ENCODE results near the gene CEACAM18. TPM values are rescaled to one million over a fixed set of nuclear protein-coding genes. Genes with fewer than 3 reads are reported as not detected.

The CEACAM18 gene
- total and polyA plus RNA-seq, 2 donors (not counting 3 experiments of a cell fraction or from before 2014, with no cell fraction given) = not detected

- no peak overlapping the region for H3K4me2 ChIP-seq (ENCODE audit: insufficient read depth, low read length)
- intact Hi-C loops (cut with micrococcal nuclease) (no loop called here), dilution Hi-C loops (cut with MboI; ENCODE audit: extremely low pct_ligation_motif_present, low sequenced_read_pairs) (no loop called here)
- H3K9ac ChIP-seq (replicated peaks; ENCODE audit: extremely low read depth, insufficient read depth, low read length) = no peak overlapping the region
- BruUV-seq (replicated peaks) = no TSS peak
- no peak for TF ChIP-seq CTCF (IDR thresholded peaks at IDR 0.05; ENCODE audit: extremely low read depth in 1 of 2, insufficient read depth in 1 of 2, low read depth in 1 of 2, low read length in 2 of 2)
- TF ChIP-seq EZH2 (IDR thresholded peaks at IDR 0.05; ENCODE audit: borderline replicate concordance, low read depth, low read length, severe bottlenecking) = no peak
- TF ChIP-seq POLR2AphosphoS5 (IDR thresholded peaks at IDR 0.05; ENCODE audit: insufficient read depth, low read depth, low read length) = no peak
- TF ChIP-seq JUN (IDR thresholded peaks at IDR 0.05; ENCODE audit: borderline replicate concordance, insufficient read depth, insufficient read length, low read depth) = no peak
- no peak for TF ChIP-seq MAX (IDR thresholded peaks at IDR 0.05; ENCODE audit: insufficient read depth, insufficient read length)
- no peak for TF ChIP-seq GATA2 (IDR thresholded peaks at IDR 0.05; ENCODE audit: insufficient read depth, insufficient read length, low read depth, low read length)
- DNase-seq (ENCODE audit: low read depth, low spot score) = no peak
- H3K27me3 ChIP-seq (ENCODE audit: control insufficient read depth in 2 of 2, insufficient read depth in 2 of 2, low read length in 2 of 2) = no peaks in the 10 kb centered on the region
- ChIA-PET CTCF (interaction anchor here (1.1 kb wide), 1 partner anchor 208 kb away, joined by 3 read pairs; no protein-coding TSS in a partner anchor), POLR2A (no interaction called here)
- H4K20me1 ChIP-seq (replicated peaks; ENCODE audit: control insufficient read depth, extremely low read depth, insufficient read depth, low read length) = no peaks in the 10 kb centered on the region
- no peak overlapping the region for H2AFZ ChIP-seq (ENCODE audit: low read depth, low read length)
- no peaks in the 10 kb centered on the region for H3K9me1 ChIP-seq (replicated peaks; ENCODE audit: control insufficient read depth, extremely low read depth, insufficient read depth, low read length)
- no peak overlapping the region for H3K27ac ChIP-seq (ENCODE audit: insufficient read depth, low read depth, low read length)
- no peaks in the 10 kb centered on the region for H3K9me3 ChIP-seq (replicated peaks; ENCODE audit: control insufficient read depth, insufficient read depth, low read length)
- H3K36me3 ChIP-seq (ENCODE audit: control insufficient read depth in 2 of 2, extremely low read depth in 1 of 2, insufficient read depth in 2 of 2, low read length in 2 of 2) = no peaks in the 10 kb centered on the region
- H3K4me1 ChIP-seq (ENCODE audit: control insufficient read depth, extremely low read depth, insufficient read depth, low read length) = no peaks in the 10 kb centered on the region
- H3K4me3 ChIP-seq (replicated peaks in 1 of 3; ENCODE audit: insufficient read depth in 1 of 3, low read depth in 1 of 3, low read length in 3 of 3) = no peak overlapping the region
- no peak for FAIRE-seq
- no peaks in the 10 kb centered on the region for H3K79me2 ChIP-seq (ENCODE audit: control insufficient read depth, insufficient read depth, low read length)
These were observed 29.8 kb upstream of the CEACAM18 start for GRCh38 chr19:51448411-51449016.
